HG03378 (cell line): Measurements from ENCODE around the gene EZH2.

Experiments
- ATAC-seq: cut with Tn5 transposase; IDR thresholded peaks from one replicate; pipeline ENCODE4 v1.9.1; 2021; ENCODE audit warnings: mild to moderate bottlenecking, moderate library complexity; ENCODE audit not compliant: unreplicated experiment

The EZH2 gene

DNA sequence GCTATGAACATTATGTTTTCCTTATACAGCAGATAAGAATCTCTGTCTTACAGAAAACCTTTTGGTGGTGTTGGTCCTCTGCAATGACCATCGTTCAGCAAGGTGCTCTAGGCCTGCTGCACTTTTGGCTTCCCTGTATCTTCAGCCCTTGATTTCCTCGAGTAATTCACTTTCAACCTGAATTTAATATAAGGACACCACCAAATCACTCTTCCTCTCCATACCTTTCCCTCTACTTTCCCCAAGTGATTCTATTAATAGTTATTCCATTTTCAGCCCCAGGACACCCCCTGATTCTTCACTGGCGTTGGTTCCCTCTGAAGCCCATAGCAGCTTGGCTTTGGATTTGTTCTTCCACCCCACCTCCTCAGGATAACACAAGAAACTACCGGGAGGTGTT lies 72.2 kb downstream of the EZH2 start:
- ATAC-seq = no peak

- no peak for ATAC-seq
These were observed 74.2 kb downstream of the EZH2 start for GRCh38 chr7:148809856-148810255.

GRCh38 chr7:148807436-148807835 lies 76.7 kb downstream of the EZH2 start:
- ATAC-seq = no peak

- no peak for ATAC-seq
These were observed 77.9 kb downstream of the EZH2 start for GRCh38 chr7:148806187-148806586.

GRCh38 chr7:148804343-148805235 lies 79.5 kb downstream of the EZH2 start:
- ATAC-seq = no peak

DNA sequence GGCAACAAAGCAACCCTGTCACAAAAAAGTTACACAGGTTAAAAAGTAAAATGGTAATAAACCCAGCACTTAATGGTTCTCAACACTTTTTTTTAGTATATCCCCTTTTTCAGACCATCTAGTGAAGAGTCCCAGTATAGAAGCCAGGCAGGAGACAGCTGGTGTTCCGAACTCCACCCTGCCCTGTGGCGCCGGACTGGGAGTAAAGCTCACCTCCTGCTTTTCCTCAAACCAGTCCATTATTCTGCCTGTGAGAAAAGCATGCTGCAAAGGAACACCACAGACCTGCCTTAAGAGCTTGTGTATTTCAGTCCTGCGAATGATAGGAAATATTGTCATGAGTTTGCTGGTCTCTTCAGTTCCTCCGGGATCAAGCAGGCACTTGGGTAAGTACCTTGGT lies 81.0 kb downstream of the EZH2 start:
- no peak for ATAC-seq

DNA sequence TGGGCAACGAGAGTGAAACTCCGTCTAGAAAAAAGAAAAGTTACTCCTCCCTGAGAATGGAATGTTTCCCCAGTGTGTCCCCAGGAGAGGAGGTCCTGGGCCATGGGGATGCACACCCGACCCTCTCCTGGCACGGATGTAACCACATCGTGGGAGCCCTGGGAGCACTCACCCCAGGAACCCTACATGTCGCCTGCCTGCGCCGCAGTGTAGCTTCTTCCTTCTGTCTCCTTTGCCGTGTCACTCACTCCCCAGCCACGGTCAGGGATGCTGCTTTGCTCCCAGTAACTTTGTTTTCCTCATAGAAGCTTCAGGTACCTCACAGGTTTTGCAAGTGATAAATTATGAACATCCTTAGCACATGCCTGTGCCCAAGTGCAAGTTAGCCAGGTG lies 82.0 kb downstream of the EZH2 start:
- no peak for ATAC-seq

GRCh38 chr7:148800677-148801076 lies 83.4 kb downstream of the EZH2 start:
- ATAC-seq = no peak

GRCh38 chr7:148799893-148800555 lies 84.1 kb downstream of the EZH2 start:
- no peak for ATAC-seq

DNA sequence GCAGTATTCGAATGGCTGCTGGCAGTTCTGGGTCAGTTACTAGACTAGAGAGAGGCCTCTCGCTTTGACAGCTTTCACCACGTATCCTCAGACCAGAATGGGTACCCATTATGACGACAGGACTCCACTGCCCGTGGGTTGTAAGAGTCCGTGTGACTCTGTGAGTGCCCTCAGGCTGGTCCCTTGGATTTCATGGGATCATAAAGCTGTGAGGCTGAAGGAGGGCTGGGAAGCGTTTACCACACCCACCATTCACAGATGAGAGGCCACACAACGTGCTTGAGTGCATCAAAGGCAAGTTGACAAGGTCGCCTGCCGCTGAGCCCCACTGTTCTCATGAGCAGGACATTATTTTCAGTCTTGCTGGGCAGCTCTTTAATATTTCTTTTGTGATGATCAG lies 87.2 kb downstream of the EZH2 start:
- no peak for ATAC-seq

DNA sequence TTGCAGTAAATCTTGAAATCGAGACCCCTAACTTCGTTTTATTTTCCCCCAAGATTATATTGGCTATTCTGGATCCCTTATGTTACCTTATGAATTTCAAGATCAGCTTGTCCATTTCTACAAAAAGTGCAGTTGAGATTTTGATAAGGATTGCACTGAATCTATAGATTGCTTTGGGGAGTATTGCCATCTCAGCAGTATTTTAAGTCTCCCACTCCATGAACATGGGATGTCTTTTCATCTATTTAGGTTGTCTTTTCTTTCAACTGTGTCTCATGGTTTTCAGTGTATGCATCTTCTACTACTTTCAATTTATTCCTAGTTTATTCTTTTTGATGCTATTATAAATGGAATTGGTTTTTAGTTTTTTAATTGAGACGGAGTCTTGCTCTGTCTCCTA lies 89.6 kb downstream of the EZH2 start:
- no peak for ATAC-seq

- ATAC-seq = no peak
These were observed 90.5 kb downstream of the EZH2 start for GRCh38 chr7:148793590-148793989.

GRCh38 chr7:148791546-148791945 lies 92.5 kb downstream of the EZH2 start:
- ATAC-seq = no peak

DNA sequence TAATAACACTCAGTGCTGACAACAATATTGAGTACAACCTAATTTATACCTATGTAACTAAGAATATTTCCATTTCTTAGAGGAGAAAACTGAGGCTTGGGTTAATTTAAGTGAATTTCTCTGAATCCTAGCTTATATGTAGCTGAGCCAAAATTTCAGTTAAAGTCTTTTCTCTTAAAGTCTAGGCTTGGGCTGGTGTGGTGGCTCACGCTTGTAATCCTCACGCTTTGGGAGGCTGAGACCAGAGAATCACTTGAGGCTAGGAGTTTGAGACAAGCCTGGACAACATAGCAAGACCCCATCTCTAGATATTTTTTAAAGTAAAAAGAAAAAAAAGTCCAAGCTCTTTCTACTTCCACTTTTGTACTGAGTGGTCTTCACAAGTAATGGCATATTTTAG lies 93.2 kb downstream of the EZH2 start:
- no peak for ATAC-seq

DNA sequence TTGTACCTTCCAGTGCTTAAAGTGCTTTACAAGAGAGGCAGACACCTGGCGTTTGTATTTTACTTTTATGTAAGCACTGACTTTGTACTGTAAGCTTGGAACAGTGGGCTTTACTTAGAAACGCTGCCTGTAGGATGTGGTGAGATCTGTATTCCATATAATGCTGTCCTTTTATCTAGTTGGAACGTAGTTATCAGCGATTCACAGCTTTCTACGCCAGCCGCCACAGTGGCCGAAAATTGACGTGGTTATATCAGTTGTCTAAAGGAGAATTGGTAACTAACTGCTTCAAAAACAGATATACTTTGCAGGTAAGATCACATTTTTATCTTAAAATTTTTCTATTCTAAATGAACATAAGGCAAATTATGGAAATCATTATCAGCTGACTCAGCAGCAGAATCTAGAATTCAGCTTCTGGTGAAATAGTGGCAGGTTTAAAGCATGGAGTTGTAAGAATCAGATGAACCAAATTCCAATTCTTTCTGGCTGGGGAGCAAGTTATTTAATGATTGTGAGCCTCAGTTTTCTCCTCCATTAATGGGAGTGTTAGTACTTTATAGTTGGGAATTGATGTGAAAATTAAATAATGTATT lies 93.9 kb downstream of the EZH2 start:
- no peak for ATAC-seq

GRCh38 chr7:148789220-148789619 lies 94.9 kb downstream of the EZH2 start:
- ATAC-seq = no peak

- ATAC-seq = no peak
These were observed 96.4 kb downstream of the EZH2 start for GRCh38 chr7:148787571-148788295.

- no peak for ATAC-seq
These were observed 100.1 kb downstream of the EZH2 start for GRCh38 chr7:148783801-148784527.

DNA sequence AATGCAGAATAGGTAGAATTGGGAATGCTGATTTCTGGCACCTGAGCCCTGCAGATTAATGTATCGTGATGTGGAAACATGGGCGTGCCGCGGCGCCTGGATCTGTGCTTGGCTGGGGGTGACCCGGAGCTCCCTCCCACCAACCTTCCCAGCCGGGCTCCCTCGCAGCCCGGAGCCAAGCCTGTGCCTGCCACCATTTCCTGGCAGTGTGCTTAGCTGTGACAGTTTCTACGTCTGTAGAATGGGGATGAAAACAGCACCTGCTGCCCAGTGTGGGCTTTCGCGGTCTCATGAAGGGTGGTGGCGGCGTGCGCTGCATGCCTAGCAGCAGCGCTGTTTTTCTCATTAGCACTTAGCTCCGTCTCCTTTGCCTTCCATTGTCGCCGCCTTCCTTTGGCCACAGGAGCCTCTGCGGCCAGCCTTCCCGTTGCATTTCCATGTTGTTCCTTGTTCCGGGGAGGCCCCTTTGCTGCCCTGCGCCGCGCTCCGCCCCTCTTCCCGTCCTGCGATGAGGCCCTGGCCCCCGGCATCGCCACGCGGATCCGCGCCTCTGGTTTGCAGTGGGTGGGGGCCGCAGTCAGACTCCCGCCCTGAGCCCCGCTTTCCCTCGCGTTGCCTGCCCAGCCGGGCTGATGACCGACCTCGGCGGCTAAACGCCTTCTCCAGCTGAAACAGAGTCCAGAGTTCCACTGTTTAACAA lies 101.2 kb downstream of the EZH2 start:
- no peak for ATAC-seq

- ATAC-seq = no peak
These were observed 109.6 kb downstream of the EZH2 start for GRCh38 chr7:148774471-148774870.
